SU-DHL-6 (cell line): ENCODE results near the gene ZFYVE9.

ENCODE experiments used
- EZH2phosphoT487 ChIP-seq: fragments of 200-600 bp; sonication (generic), shearing (Covaris generic); conservative IDR thresholded peaks from 2 replicates; pipeline ENCODE4 v1.6.1; 2018; ENCODE audit warnings: mild to moderate bottlenecking, antibody characterized with exemption, low read length, moderate library complexity, mixed read lengths
- TF ChIP-seq, protein P1 (sequence below): fragments of 200-600 bp; sonication (generic); IDR thresholded peaks from one replicate; pipeline ENCODE4 v1.5.1; 2017; ENCODE audit warnings: antibody characterized with exemption, mild to moderate bottlenecking, low read length, moderate library complexity; ENCODE audit not compliant: insufficient read depth, poor library complexity, severe bottlenecking

- TF ChIP-seq EZH2phosphoT487 = no peak
- TF ChIP-seq, protein P1, sequence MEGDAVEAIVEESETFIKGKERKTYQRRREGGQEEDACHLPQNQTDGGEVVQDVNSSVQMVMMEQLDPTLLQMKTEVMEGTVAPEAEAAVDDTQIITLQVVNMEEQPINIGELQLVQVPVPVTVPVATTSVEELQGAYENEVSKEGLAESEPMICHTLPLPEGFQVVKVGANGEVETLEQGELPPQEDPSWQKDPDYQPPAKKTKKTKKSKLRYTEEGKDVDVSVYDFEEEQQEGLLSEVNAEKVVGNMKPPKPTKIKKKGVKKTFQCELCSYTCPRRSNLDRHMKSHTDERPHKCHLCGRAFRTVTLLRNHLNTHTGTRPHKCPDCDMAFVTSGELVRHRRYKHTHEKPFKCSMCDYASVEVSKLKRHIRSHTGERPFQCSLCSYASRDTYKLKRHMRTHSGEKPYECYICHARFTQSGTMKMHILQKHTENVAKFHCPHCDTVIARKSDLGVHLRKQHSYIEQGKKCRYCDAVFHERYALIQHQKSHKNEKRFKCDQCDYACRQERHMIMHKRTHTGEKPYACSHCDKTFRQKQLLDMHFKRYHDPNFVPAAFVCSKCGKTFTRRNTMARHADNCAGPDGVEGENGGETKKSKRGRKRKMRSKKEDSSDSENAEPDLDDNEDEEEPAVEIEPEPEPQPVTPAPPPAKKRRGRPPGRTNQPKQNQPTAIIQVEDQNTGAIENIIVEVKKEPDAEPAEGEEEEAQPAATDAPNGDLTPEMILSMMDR = no peak
Measured at GRCh38 chr1:52334906-52335528, 193.1 kb downstream of the ZFYVE9 start.
